A549 treated with ZK216348 at 1 μM for 4 hours (cell line): Measurements from ENCODE around the gene SIRT1. TPM values are rescaled to one million over a fixed set of nuclear protein-coding genes. Genes with fewer than 3 reads are reported as not detected.

ENCODE experiments used
- total RNA-seq: library from RNA; stranded (reverse); fragments of 200-300 nt; extraction: Qiagen RNA extraction; gene quantifications from 5 replicates; pipeline ENCODE4 v1.2.3, GENCODE V29; 2022; ENCODE audit warnings: low read depth

The SIRT1 gene
- 16.9 to 26.2 TPM (median 20.8 TPM) in 5 replicates for total RNA-seq

GRCh38 chr10:67884313-67884841 lies at the start of gene SIRT1:
SIRT1 (plus strand) TSS chr10:67884656; CDS start chr10:67884722, 66 bp downstream.

DNA sequence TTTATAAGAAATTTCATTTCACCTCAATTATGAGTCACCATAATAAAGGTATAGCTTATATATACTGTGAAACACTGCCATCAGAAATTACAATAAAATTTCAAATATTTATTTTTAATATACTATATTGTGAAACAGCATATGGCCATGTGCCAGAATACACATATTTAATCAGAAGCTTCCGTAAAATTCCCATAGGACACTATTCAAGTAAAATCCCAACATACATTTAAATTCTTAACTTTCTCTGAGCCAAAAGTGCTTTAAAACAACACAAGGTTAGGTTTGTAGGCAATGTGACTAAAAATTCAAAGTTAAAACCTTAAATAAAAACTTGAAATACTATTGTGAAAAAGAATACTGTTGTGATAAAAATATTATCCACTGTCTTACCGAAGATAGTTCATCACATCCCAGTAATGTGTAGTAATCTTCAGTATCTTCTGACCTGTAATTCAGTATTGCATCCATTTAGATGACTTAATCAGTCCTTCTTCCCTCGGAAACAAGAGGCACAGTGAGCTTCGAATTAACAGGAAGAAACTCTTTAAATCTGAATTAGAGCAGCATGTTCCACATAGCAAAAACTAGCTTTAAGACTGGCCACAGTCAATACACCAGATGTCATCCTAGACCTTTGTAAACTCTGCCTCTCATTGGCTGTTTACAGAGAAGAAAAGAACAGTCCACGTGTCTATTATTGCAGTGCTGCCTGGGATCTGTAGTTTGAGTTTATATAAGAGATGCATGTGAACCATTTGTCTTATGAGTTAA lies 46.7 kb upstream of the SIRT1 start, which contains the start of gene DNAJC12:
TSS of gene DNAJC12 (minus strand) at position 648 of the 774 bp plus-strand sequence. CDS start at position 471, 177 bp downstream.

Other genes with a start within 250 kb of the SIRT1 start
- gene CTNNA3, start 188.5 kb upstream of the SIRT1 start, total RNA-seq: not detected in 5 replicates
- gene DNAJC12, start 46.5 kb upstream of the SIRT1 start, total RNA-seq: 49.3 to 85.7 TPM (median 60.1 TPM) in 5 replicates
- gene HERC4, start 190.6 kb downstream of the SIRT1 start, total RNA-seq: 28.1 to 41.3 TPM (median 37.2 TPM) in 5 replicates
- 2.3 to 3.8 TPM (median 2.7 TPM) in 5 replicates for gene MYPN, start 224.8 kb downstream of the SIRT1 start, total RNA-seq